GM18861 (cell line): ENCODE results near the gene RPS3.

Experiments used
- ATAC-seq: cut with Tn5 transposase; IDR thresholded peaks from one replicate; pipeline ENCODE4 v1.9.1; 2021; ENCODE audit not compliant: unreplicated experiment

Gene RPS3

DNA sequence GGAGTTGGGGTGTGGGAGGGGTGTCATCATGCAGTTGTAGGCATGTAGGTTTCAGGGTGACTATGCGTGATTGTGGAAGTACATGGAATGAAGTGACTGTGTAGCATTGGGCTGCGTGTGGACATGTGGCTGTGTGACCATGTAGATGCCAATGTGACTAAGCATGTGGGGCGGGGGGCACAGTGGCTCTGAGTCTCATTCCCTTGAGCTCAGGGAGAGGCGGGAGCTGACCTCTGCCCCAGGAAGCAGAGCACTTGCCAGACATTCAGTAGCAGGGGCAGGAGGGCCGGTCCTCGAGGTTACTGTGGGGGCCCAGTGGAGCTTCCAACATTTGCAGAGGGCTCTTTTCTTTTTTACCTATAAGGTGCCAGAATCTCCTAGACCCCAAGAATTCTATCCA lies 34.1 kb downstream of the RPS3 start:
- ATAC-seq: no peak

DNA sequence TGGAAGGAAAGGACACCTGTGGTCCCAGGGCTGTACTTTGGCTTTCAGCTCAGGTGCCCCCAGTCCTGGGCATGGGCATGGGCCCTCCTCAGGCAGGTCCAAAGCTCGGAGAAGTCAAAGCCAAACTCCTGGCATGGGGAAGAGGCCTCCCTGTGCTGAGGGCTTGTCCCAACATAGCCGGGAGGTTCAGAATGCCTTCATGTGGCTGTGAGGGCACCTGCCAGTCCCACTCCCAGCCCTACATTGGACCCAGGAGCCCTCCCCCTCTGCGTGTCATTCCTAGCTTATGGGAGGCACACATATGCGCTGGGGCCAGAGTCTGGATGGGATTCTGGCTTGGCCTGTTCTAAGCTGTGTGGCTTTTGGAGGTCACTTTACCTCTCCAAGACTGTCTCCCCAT lies 34.7 kb downstream of the RPS3 start:
- ATAC-seq: no peak

DNA sequence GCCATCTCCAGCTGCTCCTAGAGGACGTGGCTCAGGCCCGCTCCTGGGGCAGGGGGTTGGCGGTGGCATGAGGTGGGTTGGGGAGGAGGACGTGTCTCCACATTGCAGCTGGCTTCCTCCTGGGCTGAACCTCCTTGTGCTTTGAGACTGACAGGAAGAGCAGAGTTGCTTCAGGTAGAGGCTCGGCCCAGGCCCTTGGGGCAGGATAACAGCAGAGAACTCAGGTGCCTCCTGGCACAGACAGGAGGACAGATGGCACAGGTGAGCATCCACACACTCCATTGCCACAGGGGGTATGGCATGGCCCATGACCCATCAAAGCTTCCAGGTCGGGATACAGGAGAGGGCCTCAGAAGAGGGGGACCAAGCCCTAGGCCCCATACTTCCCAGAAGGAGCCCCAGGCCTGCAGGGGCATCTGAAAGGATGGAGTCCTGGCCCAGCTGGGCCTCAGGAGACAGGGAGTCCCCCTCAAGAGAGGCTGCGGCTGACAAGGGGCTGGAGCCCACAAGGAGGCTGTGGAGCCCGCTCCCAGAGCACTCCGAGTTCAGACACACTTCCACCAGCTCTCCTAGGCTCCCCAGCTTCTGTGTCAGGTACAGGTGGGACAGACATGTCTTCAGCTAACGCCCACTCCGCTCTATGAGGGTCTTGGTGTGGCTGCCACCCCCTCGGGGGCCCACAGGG lies 35.7 kb downstream of the RPS3 start:
- no peak for ATAC-seq

DNA sequence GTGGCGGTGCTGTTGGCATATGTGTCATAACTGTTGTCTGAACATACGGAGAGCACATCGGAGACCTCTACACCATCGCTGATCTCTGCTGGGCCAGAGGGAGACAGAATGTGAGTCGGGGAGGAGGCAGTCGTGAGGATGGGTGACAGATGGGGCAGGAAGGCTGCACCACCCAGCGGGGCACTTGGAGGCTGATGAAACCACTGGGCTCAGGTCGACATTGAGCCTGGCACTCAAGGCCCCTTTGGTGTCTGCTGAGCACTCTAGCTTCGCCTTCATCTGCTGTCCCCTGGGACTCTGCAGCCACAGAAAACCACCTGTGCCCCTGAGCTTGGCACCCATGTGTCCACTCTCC lies 36.2 kb downstream of the RPS3 start:
- ATAC-seq: no peak

DNA sequence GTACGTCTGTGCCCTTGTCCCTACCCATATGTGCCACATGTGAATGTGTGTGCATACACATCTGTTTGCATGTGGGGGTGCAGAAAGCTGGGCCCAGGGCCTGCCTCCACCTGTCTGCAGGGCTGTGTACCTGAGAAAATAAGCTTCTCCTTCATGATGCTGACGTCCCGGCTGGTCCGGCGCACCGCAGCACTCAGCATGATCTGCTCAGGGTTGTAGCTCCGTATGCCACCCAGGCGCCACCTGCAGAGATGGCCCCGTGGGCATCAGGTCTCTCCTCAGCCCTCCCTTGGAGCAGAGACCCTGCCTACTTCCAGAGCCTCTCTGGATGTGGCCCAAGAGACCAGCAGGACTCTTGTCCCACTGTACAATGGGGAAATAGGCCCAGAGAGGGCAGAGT lies 37.5 kb downstream of the RPS3 start:
- ATAC-seq: no peak

DNA sequence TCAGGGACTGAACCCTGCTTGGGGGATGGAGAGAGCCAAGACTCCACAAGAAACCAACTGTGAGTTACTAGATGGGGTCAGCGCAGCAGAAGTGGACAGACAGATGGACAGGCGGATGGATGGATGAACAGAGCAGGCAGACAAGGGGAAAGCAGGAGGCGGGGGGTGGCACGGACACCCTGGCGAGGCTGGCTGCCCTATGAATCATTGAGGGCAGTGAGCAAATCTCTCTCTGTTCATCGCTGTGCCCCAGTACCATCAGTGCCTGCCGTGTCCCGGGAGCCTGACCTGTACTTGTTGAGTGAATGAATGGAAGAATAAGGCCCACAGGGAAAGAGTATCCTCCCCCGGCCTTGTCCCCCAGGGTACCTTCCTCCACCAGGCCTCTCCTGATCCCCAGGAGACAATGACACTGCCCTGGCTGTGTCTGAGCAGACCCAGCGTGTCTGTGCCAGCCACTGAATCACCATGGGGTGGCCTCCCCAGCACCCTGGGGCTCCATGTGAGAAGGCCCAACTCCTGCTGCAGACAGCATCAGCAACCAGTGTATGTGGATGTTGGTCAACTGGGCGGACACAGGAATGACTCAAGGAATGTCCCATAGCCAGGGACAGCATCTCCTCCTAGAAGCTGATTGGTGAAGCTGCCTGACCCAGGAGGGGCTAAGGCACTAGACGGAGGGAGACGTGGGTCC lies 38.8 kb downstream of the RPS3 start:
- ATAC-seq: no peak

DNA sequence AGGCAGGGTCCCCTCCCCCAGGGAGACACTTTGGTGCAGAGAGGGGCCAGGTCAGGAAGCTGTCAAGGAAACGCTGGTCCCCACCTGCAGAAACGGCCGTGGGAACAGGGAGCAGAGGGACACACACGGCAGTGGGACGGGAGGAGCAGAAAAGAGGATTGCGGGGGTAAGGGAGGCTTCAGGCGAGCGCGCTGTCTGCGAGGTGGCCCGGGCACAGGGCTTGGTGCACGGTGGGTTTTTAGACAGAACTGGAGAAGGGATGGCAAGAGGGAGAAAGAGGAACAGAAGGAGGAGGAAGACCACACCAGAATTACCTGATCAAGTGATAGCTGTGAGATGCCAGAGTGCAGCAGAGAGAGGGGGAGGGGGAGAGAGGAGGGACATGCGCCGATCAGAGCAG lies 39.7 kb downstream of the RPS3 start:
- ATAC-seq: no peak

DNA sequence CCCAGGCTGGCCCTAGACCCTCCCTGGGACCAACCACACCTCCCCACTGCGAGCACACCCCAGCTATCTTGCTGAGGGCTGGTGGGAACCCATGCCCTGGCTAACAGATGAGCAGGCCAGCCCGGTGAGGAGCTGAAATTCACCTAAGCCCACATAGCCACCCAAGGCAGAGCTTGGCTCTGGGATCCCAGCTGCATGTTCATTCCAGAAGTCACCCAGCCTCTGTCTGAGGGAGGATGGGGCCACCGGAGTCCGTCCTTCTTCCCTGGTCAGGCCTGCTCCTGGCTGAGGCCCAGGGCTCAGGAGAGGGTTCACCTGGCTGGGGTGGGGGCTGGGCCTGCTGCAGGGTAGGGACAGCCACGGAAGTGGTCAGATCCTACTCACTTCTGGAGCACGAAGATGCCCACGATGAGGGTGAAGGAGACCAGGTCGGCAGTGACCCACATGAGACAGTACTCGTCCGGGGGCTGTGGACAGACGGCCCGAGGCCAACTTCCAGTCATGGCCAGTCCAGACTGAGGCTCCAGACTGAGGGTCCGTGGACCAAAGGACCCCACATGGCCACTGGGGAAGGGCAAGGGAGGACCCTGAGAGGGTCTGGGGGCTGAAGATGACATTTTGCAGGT lies 40.3 kb downstream of the RPS3 start:
- no peak for ATAC-seq

DNA sequence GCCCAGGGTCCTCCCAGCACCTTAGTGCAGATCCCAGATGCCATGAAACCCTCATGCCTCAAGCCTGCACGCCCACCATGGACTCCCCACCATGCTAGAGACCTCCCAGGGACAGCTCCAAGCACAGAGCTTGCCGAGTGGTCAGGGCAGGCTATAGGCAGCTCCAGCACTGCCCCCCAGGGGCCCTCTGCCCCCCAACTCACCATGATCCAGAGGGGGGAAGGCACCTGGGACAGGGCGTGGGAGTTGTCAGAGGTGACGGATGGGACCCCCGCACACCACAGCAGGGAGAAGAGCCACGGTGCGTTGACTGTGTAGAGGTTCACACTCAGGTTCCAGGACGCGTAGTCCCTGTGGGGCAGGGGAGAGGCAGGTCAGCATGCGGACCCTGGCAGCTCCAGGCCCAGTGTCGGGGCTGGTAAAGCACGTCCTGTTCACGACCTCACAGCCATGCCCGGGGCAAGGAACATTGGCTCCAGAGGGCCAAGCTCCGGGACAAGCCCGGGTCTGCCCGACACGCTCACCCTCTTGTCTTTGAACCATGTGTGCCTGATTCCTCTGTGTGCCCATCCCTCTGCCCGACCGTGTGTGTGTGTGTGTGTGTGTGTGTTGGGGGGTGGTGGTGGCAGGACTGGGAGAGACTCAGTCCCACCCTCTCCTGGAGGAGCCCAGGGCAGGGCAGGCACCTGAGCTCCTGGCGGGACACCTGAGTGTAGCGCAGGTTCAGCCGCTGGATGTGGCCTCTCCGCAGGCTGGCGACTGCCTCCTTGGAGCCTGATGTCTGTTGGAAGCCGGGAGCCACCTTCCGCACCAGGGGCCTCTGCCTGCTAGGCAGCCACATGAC lies 41.9 kb downstream of the RPS3 start:
- ATAC-seq: no peak

DNA sequence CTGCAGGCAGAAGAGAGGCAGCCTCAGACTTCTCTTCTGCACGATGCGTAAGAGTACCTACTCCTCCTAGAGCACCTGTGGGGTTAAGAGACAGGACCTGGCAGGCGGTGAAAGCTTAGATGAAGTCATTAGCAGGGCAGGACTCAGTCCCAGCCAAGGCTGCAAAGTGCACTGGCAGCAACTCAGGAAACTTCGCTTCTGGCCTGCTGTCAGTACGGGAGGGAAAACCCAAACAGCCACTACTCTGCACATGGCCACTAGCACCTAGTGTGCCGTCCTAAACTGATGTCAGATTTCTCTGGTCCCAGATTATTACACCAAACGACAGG lies 42.5 kb downstream of the RPS3 start:
- no peak for ATAC-seq

DNA sequence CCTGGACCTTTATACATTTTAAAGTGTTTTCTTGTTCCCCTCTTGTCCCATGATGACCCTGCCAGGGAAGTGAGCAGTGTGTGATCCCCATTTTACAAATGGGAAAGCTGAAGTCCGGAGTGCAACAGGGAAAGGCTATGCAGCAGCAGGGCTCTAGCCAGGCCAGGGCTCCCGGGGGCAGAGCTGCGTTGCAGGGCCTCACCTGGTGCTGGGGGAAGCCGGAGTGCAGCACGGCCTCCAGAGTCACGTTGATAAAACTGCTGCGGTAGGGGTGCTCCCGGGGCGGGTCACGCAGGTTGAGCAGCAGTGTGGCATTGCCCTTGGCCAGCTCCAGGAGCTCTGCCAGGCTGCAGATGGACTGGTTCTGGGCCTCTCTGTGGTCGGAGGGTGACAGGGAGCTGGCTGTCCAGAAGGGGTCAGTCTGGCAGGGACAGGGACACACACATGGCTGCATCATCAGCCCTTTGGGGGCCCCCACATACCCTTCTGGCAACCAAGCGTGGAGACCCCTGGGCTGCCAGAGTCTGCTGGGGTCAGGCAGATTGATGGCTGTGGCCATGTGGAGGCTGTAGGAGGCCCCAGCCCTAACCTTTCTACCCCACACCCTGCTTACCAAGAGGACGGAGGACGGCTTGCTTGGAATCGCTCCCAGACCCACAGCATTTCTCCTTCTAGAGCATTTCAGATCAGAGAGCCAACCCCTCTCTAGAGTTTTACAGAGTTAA lies 43.0 kb downstream of the RPS3 start:
- ATAC-seq: no peak

DNA sequence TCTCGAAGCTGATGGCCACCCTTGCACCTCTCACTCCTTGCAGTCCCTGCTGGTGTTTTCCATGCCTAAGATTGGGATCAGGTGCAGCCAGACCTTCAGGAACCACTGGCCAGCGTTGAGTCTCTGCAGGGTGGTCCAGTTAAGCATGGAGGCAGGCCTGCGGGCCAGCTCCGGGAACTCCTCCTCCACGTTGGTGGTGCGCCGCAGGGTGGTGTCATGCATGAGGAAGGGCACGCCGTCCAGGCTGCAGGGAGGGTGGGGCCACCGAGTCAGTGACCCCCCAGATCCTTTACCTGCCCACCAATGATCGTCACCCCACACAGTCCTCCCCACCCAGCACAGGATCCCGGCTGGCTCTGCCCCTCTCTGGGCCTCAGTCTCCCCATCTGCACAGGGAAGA lies 43.7 kb downstream of the RPS3 start:
- ATAC-seq: no peak

DNA sequence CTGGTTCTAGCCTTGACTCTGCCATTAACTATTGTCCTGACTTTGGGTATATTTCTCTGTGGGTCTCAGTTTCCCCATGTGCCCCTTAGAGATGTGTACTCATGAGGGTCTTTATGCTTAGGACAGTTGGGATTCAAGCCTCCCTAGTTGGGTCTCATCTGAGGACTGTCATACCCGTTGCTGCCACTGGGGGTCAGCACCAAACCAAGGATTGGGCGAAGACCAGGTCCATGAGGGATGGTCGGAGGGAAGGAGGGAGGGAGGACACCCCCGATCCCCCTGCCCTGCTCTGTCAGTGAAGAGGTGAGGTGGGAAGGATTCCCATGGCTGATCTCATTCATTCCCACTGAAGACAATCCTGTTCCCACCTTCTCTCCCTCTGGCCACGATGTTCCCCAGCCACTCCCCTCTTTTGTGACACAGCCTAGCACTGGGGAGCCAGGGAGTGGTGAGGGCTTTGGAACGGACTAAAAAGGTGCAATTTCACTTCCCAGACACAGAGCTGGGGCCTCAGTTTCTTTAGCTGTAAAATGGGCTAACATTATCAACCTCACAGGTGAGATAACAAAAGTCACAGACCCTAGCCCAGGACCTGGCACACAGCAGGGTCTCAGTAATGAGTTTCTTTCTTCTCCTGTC lies 46.1 kb downstream of the RPS3 start:
- ATAC-seq: no peak

DNA sequence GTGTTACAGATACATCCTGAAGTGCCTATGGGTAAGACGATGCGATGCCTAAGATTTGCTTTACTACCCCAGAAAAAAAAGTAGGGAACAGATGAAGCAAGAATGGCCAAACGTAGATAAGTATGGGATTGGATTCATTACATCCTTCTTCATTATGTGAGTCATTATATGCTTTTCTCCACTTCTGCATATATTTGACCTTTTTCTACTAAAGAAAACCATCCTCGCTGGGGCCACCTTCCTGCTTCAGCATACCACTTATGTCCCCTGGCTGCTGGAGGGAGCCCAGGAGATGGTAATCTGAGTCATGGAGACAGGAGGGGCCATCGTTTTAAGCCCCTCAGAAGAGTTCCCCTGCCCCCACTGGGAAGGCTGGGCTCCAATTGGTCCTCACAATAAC lies 48.1 kb downstream of the RPS3 start:
- ATAC-seq: no peak

DNA sequence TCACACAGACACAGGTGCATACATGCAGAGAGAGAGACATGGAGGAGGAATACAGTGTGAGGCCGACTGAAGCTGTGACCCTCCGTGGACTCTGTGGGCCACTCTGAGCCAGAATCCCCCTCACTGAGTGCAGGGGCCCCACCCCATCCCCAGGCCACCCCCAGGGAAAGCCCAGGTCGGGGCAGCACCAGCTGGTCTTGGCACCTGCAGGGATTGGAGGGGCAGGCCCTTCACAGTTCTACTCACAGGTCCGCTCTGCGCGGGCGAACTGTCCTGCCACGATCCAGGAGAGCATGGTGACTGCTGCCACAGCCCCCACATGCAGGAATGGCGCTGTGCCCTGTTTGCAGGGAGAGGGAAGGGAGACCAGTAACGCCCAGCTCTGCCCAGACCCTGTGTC lies 50.0 kb downstream of the RPS3 start:
- no peak for ATAC-seq

DNA sequence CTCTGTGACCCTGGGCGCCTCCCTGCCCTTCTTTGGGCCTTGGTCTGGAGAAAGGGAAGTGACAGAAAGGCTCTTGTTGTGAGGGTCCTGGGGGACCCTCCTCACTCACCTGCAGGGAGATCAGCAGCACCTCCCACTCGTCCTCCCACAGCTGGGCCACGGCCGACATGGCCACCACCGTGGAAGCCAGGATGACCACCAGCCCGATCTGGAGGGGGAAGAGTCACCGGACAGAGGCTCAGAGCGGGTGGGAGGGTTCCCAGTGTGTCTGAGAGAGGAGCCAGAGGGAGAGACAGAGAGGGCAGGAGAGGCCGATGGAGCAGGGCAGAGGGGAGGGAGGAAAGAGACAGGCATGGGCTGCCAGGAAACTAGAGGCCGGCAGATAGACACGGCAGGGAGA lies 50.5 kb downstream of the RPS3 start:
- no peak for ATAC-seq

DNA sequence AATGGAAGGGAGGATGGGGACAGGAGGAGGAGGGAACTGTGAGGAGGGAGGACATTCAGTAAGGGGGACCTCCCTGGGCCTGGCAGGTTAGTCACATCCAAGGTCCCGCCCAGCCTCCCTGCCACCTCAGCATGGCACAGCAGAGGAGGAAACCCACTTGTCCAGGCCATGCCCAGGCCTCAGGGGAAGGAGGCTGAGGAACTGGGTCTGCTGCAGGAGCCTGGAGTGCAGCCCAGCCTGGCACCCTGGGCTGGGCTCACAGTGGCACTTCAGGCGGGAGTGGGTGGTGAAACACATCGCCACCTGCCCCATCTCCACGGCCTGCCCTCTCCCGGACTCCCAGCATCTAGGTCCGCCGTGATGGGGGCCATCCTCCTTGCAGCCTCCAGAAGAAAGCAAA lies 50.9 kb downstream of the RPS3 start:
- ATAC-seq: no peak

DNA sequence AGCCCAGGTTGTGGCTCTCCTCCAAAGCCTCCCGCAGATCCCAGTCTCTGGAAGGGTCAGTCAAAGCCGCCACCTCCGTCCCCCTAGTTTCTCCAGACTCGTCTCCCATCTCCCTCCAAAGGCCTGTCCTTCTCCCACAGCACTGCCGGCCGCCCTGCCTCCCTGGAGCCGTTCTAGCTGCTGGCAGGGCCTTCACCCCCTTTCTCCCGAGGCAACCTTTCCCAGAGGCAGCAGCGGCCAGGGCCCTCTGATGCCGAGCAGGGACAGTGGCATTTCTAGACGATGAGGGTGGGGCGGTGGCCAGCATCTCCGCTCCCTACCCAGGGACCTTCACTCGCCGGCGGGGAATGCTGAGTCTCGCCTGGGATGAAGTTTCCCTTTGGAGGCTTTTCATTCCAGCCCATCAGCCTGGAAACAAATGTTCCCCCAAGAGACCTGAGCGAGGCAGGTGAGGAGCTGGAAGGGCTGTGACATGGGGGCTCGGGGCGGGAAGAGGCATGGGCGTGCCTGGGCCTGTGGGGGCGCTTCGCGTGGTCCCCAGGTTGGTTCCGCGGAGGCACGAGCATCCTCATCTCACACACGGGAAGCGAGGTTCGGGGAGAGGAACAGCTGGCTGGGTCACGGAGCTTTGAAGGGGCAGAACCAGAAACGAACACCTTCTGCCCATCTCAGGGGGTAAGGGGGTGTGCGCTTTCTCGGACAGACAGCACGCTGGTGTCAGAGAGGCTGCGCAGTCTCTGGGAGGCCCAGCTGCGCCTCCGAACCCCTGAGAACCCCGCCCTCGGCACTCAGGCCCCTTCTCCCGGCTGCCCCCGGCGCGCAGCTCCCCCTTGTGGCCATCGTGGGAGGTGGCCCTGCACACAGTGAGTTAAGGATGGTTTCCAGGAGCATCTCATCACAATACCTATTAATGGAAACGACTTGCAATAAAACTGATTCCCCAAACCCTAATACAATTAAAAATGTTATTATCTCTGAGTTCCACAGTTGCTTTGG lies 51.8 kb downstream of the RPS3 start:
- no peak for ATAC-seq

DNA sequence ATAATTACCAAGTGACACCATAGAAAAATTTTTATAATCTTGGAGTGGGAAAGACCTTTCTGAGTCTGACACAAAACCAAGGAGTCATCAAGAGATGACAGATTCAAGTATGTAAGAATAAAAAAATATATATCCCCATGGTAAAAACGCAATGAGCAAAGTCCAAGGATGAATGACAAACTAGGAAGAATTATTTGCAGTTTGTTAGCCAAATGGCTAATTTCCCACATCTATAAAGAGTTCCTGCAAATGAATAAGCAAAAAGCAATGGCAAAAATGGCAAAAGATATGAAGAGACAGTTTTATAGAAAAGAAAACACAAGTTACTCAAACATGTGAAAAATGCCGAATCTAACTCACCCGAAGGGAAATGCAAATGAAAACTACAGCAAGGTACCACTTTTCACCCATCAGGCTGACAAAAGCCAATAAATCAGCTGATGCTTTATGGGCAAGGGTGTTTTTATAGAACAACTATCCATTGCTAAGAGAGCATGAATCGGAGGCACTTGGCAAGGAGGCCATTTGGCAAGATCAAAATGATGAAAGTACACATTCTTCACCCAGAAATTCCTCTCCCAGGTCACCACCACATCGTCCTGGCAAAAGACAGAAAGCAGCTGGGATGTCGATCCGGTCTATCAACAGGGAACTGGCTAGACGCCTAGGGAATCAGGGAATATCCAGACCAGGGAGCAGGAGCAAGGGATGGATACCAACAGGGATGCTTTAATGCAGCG lies 54.8 kb downstream of the RPS3 start:
- ATAC-seq: no peak
